ENCODE measurements around the gene UBR4. TPM values are rescaled to one million over a fixed set of nuclear protein-coding genes. Genes with fewer than 3 reads are reported as not detected.

Gene UBR4
- polyA plus RNA-seq, 1 experiment, result 80.0 TPM

DNA sequence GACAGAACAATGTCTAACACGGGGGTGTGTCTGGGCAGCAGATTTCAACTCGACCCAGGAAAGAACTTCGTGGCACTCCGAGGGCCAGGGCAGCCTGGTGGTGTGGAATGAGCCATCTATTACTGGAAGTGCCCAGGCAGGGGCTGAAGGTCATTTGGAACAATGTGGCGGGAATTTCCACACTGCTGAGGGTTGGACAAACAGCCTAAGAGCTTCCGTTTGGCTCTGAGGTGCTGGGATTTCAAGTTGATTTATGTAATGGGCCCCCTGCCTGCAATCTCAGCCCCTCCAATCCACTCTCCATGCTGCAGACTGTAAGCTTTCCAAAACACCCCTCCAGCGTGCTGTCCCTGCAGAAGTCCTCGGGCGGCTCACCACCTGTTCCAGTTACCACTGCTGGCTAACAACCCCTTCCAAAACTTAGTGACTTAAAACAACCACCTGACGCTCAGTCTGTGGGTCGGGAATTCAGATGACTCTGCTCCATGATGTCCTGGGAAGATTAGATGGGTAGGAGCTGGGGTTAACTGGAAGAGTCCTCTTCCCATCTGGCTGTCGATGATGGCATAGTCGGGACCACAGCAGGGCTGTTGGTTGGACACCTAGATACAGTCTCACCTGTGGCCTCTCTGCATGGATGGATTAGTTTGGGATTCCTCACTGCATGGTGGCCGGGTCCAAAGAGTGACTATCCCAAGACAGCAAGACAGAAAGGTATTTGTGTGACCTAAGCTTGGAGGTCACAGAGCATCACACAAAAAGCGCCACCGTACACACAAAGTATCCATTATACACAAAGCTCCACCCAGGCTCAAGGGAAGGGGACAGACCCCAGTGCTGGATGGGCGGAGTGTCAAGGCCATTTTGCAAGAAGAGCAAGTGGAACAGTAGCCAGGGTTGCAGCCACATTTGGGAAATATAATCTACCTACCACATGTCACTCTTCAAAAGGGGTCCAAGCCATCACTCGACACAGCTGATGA is 163.9 kb downstream of the UBR4 start:
- Histone ChIP-seq H3K27me3 (ENCODE audit: control insufficient read depth, insufficient read depth, low read length) (no peaks in the 10 kb centered on the region; the same call in 1 of the 2 replicates), H3K4me3 (ENCODE audit: low read depth, low read length) (no peak overlapping the region), H3K36me3 (ENCODE audit: control insufficient read depth, insufficient read depth, low read length) (no peaks in the 10 kb centered on the region)
- CTCF ChIA-PET, result interaction anchor here (1.0 kb wide), 1 partner anchor 139 kb away, joined by 3 read pairs; no protein-coding TSS in a partner anchor
- TF ChIP-seq CTCF (IDR thresholded peaks at IDR 0.05; ENCODE audit: insufficient read depth, low read depth, low read length), result no peak
- no peak for DNase-seq (ENCODE audit: low read depth)
- POLR2A ChIA-PET, result no interaction called here

DNA sequence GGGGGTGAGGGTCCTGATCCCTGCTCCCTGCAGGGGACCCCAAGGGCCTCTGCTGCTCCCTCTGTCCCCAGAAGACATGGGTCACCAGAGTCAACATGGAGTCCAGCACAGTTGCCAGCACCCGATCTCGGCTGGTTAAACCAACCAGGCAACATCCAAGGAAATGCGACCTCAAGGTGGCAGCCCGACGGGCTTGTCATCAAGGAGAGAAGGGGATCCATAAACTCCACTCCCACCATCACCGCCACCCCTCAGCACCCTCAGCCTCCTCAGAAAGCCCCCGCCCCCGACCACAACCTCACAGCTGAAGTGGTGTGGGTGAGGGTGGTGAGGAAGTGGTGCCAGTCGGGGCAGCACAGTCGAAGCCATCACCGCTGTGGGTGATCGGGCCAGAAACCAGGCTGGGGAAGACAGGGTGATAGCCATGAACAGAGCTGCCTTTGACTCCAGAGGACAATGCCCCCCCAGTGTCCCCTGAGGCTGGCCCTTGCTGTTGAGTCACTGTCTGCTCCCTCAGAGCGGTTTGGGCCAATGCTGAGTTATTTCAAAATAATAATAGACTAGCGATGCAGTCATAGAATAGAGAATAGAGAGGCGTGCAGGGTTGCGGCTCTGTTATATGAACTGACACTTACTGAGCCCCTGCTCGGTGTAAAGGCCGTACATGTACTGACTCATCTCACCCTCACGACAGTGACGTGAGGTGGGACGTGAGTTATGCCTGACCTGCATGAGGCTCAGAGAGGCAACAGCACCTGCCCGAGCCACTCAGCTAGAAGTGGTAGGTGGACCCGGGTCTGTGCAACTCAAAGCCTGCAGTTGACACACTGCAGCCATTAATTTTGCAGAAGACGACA is 164.9 kb downstream of the UBR4 start:
- Histone ChIP-seq H3K27me3 (ENCODE audit: control insufficient read depth, insufficient read depth, low read length) (peaks cover 4% of the 10 kb centered on the region), H3K36me3 (ENCODE audit: control insufficient read depth, insufficient read depth, low read length) (no peaks in the 10 kb centered on the region), H3K4me3 (ENCODE audit: low read depth, low read length) (no peak overlapping the region)
- ChIA-PET POLR2A (no interaction called here), CTCF (interaction anchor here (1.2 kb wide), 1 partner anchor 138 kb away, joined by 3 read pairs; no protein-coding TSS in a partner anchor)
- TF ChIP-seq CTCF (IDR thresholded peaks at IDR 0.05; ENCODE audit: insufficient read depth, low read depth, low read length), result no peak
- no peak for DNase-seq (ENCODE audit: low read depth)

DNA sequence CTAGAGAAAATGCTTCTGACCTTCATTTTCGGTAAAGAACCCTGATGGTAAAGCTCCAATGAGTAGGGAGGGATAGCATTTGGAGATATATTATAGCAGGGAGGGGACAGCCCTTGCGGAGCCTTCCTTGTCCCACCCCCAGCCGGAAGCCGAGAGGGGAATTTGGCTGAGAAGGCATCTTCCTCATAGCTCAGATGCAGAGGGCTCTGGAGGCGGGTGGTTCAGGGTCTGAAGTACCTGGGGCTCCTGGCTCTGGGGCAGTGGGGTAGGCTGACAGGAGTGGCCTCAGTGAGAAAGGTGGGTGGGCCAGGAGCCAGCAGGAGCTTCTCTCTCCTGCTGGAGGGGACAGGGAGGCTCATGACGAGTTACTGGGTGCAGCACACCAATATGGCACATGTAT is 165.6 kb downstream of the UBR4 start:
- H3K4me3 ChIP-seq (ENCODE audit: low read depth, low read length), result no peak overlapping the region
- DNase-seq (ENCODE audit: low read depth), result no peak
- no peak for TF ChIP-seq CTCF (IDR thresholded peaks at IDR 0.05; ENCODE audit: insufficient read depth, low read depth, low read length)
- ChIA-PET POLR2A (no interaction called here), CTCF (interaction anchor here (1.2 kb wide), 1 partner anchor 138 kb away, joined by 3 read pairs; no protein-coding TSS in a partner anchor)
- H3K36me3 ChIP-seq (ENCODE audit: control insufficient read depth, insufficient read depth, low read length), result no peaks in the 10 kb centered on the region
- peaks cover 7% of the 10 kb centered on the region for H3K27me3 ChIP-seq (ENCODE audit: control insufficient read depth, insufficient read depth, low read length)

DNA sequence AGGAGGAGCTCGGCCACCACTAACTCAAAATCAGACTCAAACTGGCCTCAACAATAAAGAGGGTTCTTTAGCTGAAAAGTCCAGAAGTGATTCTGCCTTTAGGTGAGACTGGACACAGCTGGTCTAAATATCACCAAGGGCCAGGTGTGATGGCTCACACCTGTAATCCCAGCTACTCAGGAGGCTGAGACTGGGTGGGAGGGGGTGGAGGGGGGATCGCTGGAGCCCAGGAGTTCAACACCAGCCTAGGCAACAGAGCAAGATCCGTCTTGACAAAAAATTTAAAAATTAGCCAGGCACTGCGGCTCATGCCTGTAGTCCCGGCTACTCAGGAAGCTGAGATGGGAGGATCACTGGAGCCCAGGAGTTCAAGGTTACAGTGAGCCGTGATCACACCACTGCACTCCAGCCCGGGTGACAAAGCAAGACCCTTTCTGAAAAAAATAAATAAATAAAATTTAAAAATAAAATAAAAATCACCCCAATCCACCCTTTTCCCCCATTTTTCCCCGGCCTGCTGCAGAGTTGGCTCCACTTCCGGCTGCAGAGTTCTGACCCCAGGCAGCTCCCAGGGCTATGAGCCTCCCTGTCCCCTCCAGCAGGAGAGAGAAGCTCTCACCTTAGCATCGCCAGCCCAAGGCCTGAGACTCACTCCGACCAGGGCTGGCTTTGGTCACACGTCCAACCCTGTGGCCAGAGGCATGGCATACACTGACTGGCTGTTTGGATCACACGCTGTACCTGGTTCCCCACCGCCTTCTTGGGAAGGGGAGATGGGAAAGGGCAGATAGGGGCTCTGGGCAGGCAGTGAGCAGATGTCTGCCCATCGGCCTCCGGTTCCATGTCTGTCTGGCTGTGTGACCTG is 166.3 kb downstream of the UBR4 start:
- no peak for TF ChIP-seq CTCF (IDR thresholded peaks at IDR 0.05; ENCODE audit: insufficient read depth, low read depth, low read length)
- ChIA-PET POLR2A (no interaction called here), CTCF (interaction anchor here (1.2 kb wide), 1 partner anchor 137 kb away, joined by 3 read pairs; no protein-coding TSS in a partner anchor)
- no peak for DNase-seq (ENCODE audit: low read depth)
- Histone ChIP-seq H3K36me3 (ENCODE audit: control insufficient read depth, insufficient read depth, low read length) (no peaks in the 10 kb centered on the region), H3K4me3 (ENCODE audit: low read depth, low read length) (no peak overlapping the region), H3K27me3 (ENCODE audit: control insufficient read depth, insufficient read depth, low read length) (peaks cover 8% of the 10 kb centered on the region)

Measured in BJ (cell line).